Bronchial epithelial cell (primary cell): ENCODE results near the gene RIC8B. TPM values are rescaled to one million over a fixed set of nuclear protein-coding genes. Genes with fewer than 3 reads are reported as not detected.
A peak's percentile ranks its signal among the peaks of the same experiment; 100 is the strongest.
"Not testable (repeated sequence)": the region's sequence is repeated elsewhere in the genome, so short reads cannot be mapped to it uniquely, and the experiment has no call there.

Experiments used
- DNase-seq: peaks from one replicate; pipeline ENCODE4 v3.0.0-alpha.2; 2010; ENCODE audit warnings: low read depth
- FAIRE-seq: peaks from 2 replicates; lab custom pipeline; 2011; peaks lifted over from hg19 to GRCh38; lab: Jason Lieb, UNC
- H3K27me3 ChIP-seq: 2 replicates; pipeline ENCODE4 v1.5.1; 2011; ENCODE audit warnings: low read length; ENCODE audit not compliant: control insufficient read depth, insufficient read depth
- H3K36me3 ChIP-seq: 2 replicates; pipeline ENCODE4 v1.5.1; 2011; ENCODE audit warnings: low read length; ENCODE audit not compliant: control insufficient read depth, insufficient read depth
- H3K4me3 ChIP-seq: 2 replicates; pipeline ENCODE4 v1.5.1; 2011; ENCODE audit warnings: mild to moderate bottlenecking, low read depth, low read length, control low read depth
- CTCF ChIP-seq: IDR thresholded peaks from 2 replicates; pipeline ENCODE4 v1.5.1; 2011; ENCODE audit warnings: mild to moderate bottlenecking, moderate library complexity, low read length, control low read depth, inconsistent platforms; ENCODE audit not compliant: insufficient read depth, severe bottlenecking
- total RNA-seq: library from RNA; depleted of rRNA; stranded (reverse); fragments of >200 nt; gene quantifications from 2 replicates; pipeline ENCODE4 v1.2.1, GENCODE V29; 2014

The RIC8B gene
- total RNA-seq, 1 donor from 2014 or later = 4.5 TPM

- DNase-seq (no peak), FAIRE-seq (no peak)
- TF ChIP-seq CTCF = no peak
- no peak overlapping the region for H3K4me3 ChIP-seq
- H3K27me3 ChIP-seq = no peaks in the 10 kb centered on the region
- no peaks in the 10 kb centered on the region for H3K36me3 ChIP-seq
Observed at GRCh38 chr12:106914796-106915634, 140.5 kb downstream of the RIC8B start.

DNA sequence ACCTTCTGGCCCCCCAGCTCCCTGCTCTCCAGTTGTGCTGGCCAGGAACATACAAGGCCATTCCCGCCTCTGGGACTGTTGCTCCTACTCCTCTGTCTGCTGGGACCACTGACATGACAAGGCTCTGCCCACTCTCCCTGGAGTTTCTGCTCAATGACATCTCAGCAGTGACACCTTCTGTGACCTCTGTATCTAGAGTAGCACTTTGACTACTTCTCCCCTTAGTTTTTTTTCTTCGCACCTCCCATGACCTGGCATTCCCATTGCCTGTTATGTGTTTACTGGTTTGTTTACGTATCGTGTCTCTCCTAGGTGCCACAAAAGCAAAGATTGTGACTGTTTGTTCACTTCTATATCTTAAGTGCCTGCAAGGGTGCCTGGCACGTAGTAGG lies 141.1 kb downstream of the RIC8B start:
- TF ChIP-seq CTCF = no peak
- FAIRE-seq = no peak

DNA sequence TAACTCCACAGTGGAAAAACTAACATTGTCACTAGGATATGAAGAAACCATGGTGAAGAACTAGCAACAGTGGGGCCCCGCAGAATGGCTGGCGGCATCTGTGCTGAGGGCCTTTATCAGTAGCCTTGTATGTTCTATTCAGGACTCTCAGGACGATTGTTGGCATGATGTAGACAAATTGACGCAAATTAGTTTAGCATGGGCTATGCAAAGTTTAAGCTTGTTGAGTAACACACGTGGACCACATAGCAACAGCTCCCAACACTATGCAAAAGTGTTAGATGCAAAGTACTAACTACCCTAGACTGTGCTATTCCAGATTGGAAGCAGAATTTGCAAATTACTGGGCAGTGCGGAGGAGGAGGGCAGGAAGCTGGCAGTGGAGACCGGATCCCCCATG lies 143.0 kb downstream of the RIC8B start:
- no peak for FAIRE-seq
- Histone ChIP-seq H3K4me3 (no peak overlapping the region), H3K36me3 (no peaks in the 10 kb centered on the region), H3K27me3 (peaks cover 2% of the 10 kb centered on the region)
- no peak for DNase-seq
- TF ChIP-seq CTCF = no peak

More for the DNA sequence above, 141.1 kb downstream of the RIC8B start:
- DNase-seq = no peak
- no peaks in the 10 kb centered on the region for H3K27me3 ChIP-seq
- no peak overlapping the region for H3K4me3 ChIP-seq
- no peaks in the 10 kb centered on the region for H3K36me3 ChIP-seq

DNA sequence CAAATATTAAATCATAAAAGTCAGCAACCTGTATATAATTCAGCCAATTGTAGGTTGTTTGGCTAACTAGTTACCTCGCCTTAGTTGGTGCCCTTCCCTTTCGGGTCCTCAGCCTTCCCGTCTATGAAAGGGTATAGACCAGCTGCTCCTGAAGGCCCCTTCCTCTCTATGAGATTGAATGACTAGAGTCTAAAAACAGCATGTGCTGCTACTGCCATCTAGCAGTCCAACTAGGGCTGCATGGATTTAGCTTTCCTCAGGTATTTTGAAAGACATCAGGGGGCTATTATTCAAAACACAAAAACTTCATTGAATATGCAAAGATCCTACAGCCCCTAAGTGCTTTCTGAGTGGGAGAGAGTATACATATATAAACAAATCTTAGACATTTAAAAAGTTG lies 144.3 kb downstream of the RIC8B start:
- peak; percentile 38 for TF ChIP-seq CTCF
- peak; percentile 22 for DNase-seq
- H3K27me3 ChIP-seq = peaks cover 2% of the 10 kb centered on the region
- no peak for FAIRE-seq
- H3K36me3 ChIP-seq = no peaks in the 10 kb centered on the region
- no peak overlapping the region for H3K4me3 ChIP-seq

GRCh38 chr12:106919910-106920544 lies 145.5 kb downstream of the RIC8B start:
- H3K36me3 ChIP-seq = no peaks in the 10 kb centered on the region
- TF ChIP-seq CTCF = peak; percentile 40
- FAIRE-seq (no peak), DNase-seq (peak; percentile 55)
- H3K4me3 ChIP-seq = no peak overlapping the region
- peaks cover 2% of the 10 kb centered on the region for H3K27me3 ChIP-seq

GRCh38 chr12:106921976-106922375 lies 147.5 kb downstream of the RIC8B start:
- not testable (repeated sequence) for H3K27me3 ChIP-seq, DNase-seq, FAIRE-seq, H3K4me3 ChIP-seq, H3K36me3 ChIP-seq

GRCh38 chr12:106923594-106923993 lies 149.1 kb downstream of the RIC8B start:
- not testable (repeated sequence) for DNase-seq, FAIRE-seq, H3K27me3 ChIP-seq, H3K4me3 ChIP-seq, H3K36me3 ChIP-seq
